ENCODE data around the gene RNF181. TPM values are rescaled to one million over a fixed set of nuclear protein-coding genes. Genes with fewer than 3 reads are reported as not detected.

RNF181 gene
- polyA plus RNA-seq, 1 of the 3 experiments (the other 2 are of a cell fraction): 312 TPM

DNA sequence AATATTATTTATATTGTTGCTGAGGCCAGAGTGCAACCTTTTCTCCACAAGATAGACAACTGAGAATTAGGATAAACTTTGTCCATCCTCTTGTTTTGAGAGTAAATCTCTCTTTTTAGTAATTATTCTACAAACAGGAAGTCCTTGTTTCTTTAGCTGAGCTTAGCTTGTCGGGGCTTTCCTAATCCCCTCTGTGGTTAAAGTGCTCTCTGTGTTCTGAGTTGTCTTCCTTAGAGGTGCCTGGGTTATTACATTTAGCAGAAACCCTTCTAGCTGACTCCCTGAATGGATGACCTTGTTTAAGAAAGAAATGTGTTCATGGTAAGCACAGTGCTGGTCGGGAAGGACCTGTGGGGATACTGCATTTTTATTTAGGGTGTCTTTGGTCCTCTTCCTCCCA is 33.1 kb downstream of the RNF181 start:
- H3K4me1 ChIP-seq (ENCODE audit: control insufficient read depth in 1 of 2, insufficient read depth in 2 of 2, low read depth in 1 of 2, low read length in 1 of 2): no peaks in the 10 kb centered on the region
- no peak overlapping the region for H2AFZ ChIP-seq (ENCODE audit: low read depth)
- POLR2A ChIA-PET: no interaction called here
- H4K20me1 ChIP-seq (ENCODE audit: insufficient read depth): no peaks in the 10 kb centered on the region
- DNase-seq: no peak
- no peaks in the 10 kb centered on the region for H3K9me2 ChIP-seq
- H3F3A ChIP-seq (replicated peaks; ENCODE audit: insufficient read depth): peaks cover 7% of the 10 kb centered on the region
- TF ChIP-seq RAD21 (IDR thresholded peaks at IDR 0.05; ENCODE audit: low read length) (no peak), ZBTB33 (IDR thresholded peaks at IDR 0.05; ENCODE audit: borderline replicate concordance, low read depth) (no peak), FOXJ3 (CRISPR knock-in tag; IDR thresholded peaks at IDR 0.05) (no peak), MEF2A (IDR thresholded peaks at IDR 0.05; ENCODE audit: borderline replicate concordance, low read depth) (no peak), MXI1 (IDR thresholded peaks at IDR 0.05; ENCODE audit: low read depth, low read length) (no peak), GATA2 (CRISPR knock-in tag; IDR thresholded peaks at IDR 0.05) (no peak), NRF1 (IDR thresholded peaks at IDR 0.05; ENCODE audit: low read depth, low read length) (no peak)
- no peak overlapping the region for H3K4me2 ChIP-seq
- WGBS (ENCODE audit: low lambda C conversion rate): 98% methylated on average over 2 of the region's 2 CpGs
- H3K4me3 ChIP-seq (ENCODE audit: low read depth in 2 of 2, low read length in 1 of 2): no peak overlapping the region
- H3K9me3 ChIP-seq: no peaks in the 10 kb centered on the region
- peaks cover 16% of the 10 kb centered on the region; the same call in 1 of the 2 replicates for H3K79me2 ChIP-seq (ENCODE audit: insufficient read depth)
- CTCF ChIA-PET: interaction anchor here (1.0 to 3.5 kb wide), 2 partner anchors 8 to 100 kb away, joined by 3 to 30 read pairs; no protein-coding TSS in a partner anchor
- H3K9ac ChIP-seq: no peak overlapping the region
- H3K27ac ChIP-seq (ENCODE audit: low read depth in 2 of 2, low read length in 1 of 2): no peak overlapping the region
- no peaks in the 10 kb centered on the region for H3K27me3 ChIP-seq (ENCODE audit: insufficient read depth)
- peaks cover 46 to 83% of the 10 kb centered on the region in 2 experiments for H3K36me3 ChIP-seq (replicated peaks in 1 of 2; ENCODE audit: control insufficient read depth in 1 of 2, insufficient read depth in 2 of 2, low read length in 1 of 2)

- ChIA-PET CTCF (interaction anchor here (0.8 kb wide), 1 partner anchor 97 kb away, joined by 3 read pairs; no protein-coding TSS in a partner anchor), POLR2A (no interaction called here)
- H3K9ac ChIP-seq: no peak overlapping the region
- TF ChIP-seq RXRA (IDR thresholded peaks at IDR 0.05; ENCODE audit: borderline replicate concordance, low read depth): no peak
- TF ChIP-seq FOXJ3 (CRISPR knock-in tag; IDR thresholded peaks at IDR 0.05): no peak
- no peak for TF ChIP-seq USF1 (IDR thresholded peaks at IDR 0.05; ENCODE audit: borderline replicate concordance, low read depth)
- TF ChIP-seq, protein P1, sequence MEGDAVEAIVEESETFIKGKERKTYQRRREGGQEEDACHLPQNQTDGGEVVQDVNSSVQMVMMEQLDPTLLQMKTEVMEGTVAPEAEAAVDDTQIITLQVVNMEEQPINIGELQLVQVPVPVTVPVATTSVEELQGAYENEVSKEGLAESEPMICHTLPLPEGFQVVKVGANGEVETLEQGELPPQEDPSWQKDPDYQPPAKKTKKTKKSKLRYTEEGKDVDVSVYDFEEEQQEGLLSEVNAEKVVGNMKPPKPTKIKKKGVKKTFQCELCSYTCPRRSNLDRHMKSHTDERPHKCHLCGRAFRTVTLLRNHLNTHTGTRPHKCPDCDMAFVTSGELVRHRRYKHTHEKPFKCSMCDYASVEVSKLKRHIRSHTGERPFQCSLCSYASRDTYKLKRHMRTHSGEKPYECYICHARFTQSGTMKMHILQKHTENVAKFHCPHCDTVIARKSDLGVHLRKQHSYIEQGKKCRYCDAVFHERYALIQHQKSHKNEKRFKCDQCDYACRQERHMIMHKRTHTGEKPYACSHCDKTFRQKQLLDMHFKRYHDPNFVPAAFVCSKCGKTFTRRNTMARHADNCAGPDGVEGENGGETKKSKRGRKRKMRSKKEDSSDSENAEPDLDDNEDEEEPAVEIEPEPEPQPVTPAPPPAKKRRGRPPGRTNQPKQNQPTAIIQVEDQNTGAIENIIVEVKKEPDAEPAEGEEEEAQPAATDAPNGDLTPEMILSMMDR (IDR thresholded peaks at IDR 0.05): no peak
- TF ChIP-seq RFX5 (IDR thresholded peaks at IDR 0.05; ENCODE audit: low read length): no peak
- no peak for TF ChIP-seq TCF12 (IDR thresholded peaks at IDR 0.05)
- no peak for TF ChIP-seq TEAD4 (IDR thresholded peaks at IDR 0.05; ENCODE audit: borderline replicate concordance, insufficient read depth)
- TF ChIP-seq, protein P2, sequence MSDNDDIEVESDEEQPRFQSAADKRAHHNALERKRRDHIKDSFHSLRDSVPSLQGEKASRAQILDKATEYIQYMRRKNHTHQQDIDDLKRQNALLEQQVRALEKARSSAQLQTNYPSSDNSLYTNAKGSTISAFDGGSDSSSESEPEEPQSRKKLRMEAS (IDR thresholded peaks at IDR 0.05; ENCODE audit: low read depth): no peak
- no peak for TF ChIP-seq EP300 (IDR thresholded peaks at IDR 0.05; ENCODE audit: borderline replicate concordance in 1 of 2, low read depth in 1 of 2, low read length in 1 of 2)
- TF ChIP-seq POLR2AphosphoS5 (IDR thresholded peaks at IDR 0.05; ENCODE audit: low read depth, low read length): no peak
- TF ChIP-seq JUND (IDR thresholded peaks at IDR 0.05): no peak
- TF ChIP-seq TAF1 (IDR thresholded peaks at IDR 0.05; ENCODE audit: borderline replicate concordance, low read depth, low read length): no peak
- no peak for TF ChIP-seq ELF1 (IDR thresholded peaks at IDR 0.05)
- no peak for TF ChIP-seq RCOR1 (IDR thresholded peaks at IDR 0.05; ENCODE audit: low read length)
- TF ChIP-seq, protein P3, sequence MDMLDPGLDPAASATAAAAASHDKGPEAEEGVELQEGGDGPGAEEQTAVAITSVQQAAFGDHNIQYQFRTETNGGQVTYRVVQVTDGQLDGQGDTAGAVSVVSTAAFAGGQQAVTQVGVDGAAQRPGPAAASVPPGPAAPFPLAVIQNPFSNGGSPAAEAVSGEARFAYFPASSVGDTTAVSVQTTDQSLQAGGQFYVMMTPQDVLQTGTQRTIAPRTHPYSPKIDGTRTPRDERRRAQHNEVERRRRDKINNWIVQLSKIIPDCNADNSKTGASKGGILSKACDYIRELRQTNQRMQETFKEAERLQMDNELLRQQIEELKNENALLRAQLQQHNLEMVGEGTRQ (IDR thresholded peaks at IDR 0.05; ENCODE audit: borderline replicate concordance, low read depth, low read length): no peak
- H3K36me3 ChIP-seq (replicated peaks in 1 of 2; ENCODE audit: control insufficient read depth in 1 of 2, insufficient read depth in 2 of 2, low read length in 1 of 2): peaks cover 36 to 66% of the 10 kb centered on the region in 2 experiments
- no peaks in the 10 kb centered on the region for H3K9me2 ChIP-seq
- peaks cover 27% of the 10 kb centered on the region for H3K79me2 ChIP-seq (ENCODE audit: insufficient read depth)
- H3K9me3 ChIP-seq: no peaks in the 10 kb centered on the region
- H2AFZ ChIP-seq (ENCODE audit: low read depth): no peak overlapping the region
- WGBS (ENCODE audit: low lambda C conversion rate): 76% methylated on average over 3 of the region's 3 CpGs
- no peak for DNase-seq
- peaks cover 8% of the 10 kb centered on the region; the same call in 1 of the 2 replicates for H4K20me1 ChIP-seq (ENCODE audit: insufficient read depth)
- no peak overlapping the region for H3K27ac ChIP-seq (ENCODE audit: low read depth in 2 of 2, low read length in 1 of 2)
- no peaks in the 10 kb centered on the region for H3K27me3 ChIP-seq (ENCODE audit: insufficient read depth)
- H3K4me3 ChIP-seq (ENCODE audit: low read depth in 2 of 2, low read length in 1 of 2): no peak overlapping the region
- peaks cover 23% of the 10 kb centered on the region for H3F3A ChIP-seq (replicated peaks; ENCODE audit: insufficient read depth)
- no peak overlapping the region for H3K4me2 ChIP-seq
- H3K4me1 ChIP-seq (ENCODE audit: control insufficient read depth in 1 of 2, insufficient read depth in 2 of 2, low read depth in 1 of 2, low read length in 1 of 2): no peaks in the 10 kb centered on the region
Measured at GRCh38 chr2:85631316-85631715, 35.8 kb downstream of the RNF181 start.
